Left forelimb (tissue), 1 donor: Measurements from ENCODE around the gene FPGS.

Source experiments
- DNase-seq: peaks from one replicate; pipeline ENCODE4 v3.0.0-alpha.2; 2018; ENCODE audit warnings: low spot score

Gene FPGS

DNA sequence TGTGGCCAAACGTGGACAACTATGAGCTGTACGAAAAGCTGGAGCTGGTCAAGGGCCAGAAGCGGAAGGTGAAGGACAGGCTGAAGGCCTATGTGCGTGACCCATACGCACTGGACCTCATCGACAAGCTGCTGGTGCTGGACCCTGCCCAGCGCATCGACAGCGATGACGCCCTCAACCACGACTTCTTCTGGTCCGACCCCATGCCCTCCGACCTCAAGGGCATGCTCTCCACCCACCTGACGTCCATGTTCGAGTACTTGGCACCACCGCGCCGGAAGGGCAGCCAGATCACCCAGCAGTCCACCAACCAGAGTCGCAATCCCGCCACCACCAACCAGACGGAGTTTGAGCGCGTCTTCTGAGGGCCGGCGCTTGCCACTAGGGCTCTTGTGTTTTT, 13.5 kb upstream of the FPGS start:
- DNase-seq, result no peak

DNA sequence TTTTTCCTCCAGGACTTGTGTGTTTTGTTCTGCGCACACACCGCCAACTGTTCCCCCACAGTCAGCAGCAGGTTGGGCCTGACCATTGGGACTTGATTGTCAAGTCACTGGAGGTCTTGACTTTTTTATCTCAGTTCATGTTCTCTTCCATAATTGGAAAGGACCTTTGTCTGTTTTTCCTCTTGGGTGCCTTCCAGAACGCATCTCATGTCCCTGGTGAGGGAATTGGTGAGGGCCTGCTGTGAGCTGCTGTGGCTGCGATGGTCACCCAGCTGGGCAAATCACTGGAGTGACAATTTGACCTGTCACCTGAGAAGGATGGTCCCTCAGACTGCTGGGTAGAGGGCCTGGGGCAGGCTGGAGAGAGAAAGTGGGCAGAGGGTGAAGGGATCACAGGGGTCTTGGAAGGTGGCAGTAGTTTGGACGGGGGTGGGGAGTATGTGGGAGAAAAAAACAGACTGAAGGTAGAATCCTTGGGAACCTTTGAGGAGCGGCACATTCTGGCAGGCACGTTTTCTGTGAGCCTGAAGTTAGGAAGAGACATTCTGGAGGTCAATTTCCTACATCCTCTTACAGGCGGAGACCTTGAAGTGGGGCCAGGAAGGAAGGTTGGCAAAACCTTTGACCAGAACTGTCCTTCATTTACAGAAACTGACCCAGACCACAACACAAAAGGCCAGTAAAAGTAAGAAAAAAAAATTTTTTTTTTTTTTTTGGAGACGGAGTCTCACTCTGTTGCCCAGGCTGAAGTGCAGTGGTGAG, 12.4 kb upstream of the FPGS start:
- DNase-seq, result no peak

DNA sequence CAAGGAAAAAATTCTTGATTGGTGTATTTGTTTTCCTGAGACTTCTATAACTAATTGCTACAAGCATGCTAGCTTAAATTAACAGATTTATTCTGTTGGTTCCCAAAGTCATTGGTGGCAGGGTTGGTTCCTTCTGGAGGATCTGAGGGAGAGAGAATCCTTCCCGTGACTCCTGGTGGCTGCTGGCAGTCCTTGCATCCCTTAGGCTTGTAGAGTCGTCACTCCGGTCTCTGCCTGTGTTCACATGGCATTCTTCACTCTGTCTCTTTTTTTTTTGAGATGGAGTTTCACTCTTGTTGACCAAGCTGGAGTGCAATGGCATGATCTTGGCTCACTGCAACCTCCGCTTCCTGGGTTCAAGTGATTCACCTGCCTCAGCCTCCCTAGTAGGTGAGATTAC, 11.6 kb upstream of the FPGS start:
- no peak for DNase-seq

DNA sequence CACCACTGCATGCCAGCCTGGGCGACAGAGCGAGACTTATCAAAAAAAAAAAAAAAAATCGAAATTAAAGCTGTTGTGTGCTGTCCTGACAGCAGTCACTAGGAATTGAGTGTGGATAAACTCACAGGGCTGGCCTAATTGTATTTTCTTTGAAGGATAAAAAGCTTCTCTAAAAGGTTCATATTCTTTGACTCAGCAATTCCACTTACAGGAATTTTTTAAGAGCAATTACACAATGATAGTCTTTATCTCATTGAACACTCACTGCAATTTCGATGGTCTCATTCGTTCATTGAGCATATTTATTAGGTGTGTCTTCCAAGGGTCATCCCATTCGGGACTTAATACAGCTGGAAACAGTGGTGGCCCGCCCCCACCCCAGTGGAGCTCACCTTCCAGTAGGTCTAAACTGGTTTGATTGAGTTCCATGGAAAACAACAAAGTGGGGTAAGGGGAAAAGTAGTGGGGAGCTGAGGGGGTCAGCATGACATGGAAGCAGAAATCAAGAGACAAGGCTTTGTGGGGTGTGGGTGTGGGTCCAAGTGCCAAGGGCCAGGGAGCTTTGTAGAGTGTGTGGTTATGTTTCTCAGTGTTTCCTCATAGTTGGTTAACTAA, 10.2 kb upstream of the FPGS start:
- DNase-seq, result no peak

DNA sequence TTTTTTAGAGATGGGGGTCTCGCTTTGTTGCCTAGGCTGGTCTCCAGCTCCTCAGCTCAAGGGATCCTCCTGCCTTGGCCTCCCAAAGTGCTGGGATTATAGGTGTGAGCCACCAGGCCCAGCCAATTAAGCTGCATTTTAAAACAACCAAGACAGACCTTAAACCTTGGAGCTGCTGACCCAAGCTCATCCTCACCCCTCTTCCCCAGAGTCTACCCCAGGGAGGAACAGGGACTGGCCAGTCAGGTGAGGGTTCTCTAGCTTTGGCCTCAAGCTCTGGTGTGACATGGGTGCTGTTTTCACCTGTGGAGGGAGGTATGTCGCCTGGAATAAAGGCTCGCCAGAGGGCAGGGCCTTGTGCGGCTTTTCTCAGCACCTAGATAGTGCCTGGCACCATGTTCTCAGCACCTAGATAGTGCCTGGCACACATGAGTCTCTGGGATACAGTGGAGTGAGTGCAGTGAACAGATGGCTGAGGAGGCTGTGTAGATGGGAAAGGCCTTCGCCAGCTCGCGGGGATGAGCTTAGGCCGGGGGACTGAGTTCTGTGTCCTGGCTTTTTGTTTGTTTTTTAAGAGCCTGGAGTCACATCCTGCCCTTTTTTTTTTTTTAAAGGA, 9.5 kb upstream of the FPGS start:
- DNase-seq, result no peak

DNA sequence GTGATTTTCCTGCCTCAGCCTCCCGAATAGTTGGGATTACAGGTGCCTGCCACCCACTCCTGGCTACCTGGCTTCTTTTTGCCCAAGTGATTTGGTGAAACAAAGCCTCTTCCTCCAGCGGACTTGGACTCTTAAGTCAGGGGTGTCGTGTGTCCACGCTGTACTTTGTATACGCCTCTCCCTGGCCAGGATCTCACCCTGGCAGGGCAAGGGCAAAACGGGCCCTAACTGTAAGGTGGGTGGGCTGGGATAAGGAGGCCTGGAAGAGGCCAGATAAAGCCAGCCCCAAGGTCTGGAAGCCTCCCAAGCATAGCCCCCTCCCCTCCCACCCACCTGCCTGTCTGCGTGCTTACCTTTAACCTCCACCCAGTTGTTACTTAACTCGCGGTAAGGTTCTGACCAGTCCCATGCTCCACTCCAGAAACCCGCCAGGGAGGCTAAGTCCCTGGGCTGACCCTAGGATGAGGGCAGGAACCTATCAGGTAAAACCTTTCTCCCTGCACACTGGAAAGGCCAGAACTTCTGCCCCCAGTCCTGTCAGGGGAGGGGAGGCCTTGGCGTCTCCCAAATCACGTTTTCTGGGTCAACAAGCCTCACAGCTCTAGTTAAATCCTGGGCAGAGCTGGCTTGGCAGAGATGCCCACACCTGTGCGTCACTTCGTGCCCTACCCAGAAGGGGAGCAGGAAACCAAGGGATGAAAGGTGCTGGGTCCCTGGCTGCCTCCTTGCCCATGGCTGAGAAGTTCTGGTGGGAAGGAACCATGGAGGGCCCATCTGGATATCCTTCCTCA, 8.5 kb upstream of the FPGS start:
- DNase-seq, result no peak

DNA sequence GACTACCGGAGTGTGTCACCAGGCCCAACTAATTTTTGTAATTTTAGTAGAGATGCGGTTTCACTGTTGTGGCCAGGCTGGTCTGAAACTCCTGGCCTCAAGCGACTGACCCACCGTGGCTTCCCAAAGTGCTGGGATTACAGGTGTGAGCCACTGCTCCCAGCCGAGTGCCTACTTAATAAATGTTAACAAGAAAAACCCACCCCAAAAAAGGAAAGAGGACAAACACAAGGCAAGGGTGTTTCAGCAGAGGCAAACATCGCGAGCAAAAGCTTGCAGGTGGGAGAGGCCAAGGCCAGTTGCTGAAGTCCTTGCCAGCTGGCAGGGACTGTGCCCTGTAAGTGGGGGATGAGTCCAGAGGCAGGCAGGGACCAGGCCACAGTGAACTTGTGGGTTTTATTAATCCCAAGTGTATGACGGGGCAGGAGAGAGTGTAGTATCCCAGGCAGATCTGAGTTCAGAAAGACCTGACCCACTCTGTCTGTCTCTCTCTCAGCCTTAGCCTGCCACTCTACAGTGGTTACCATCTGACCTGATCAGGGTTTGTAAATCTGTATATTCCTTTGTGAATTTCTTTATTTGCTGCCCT, 6.4 kb upstream of the FPGS start:
- no peak for DNase-seq

DNA sequence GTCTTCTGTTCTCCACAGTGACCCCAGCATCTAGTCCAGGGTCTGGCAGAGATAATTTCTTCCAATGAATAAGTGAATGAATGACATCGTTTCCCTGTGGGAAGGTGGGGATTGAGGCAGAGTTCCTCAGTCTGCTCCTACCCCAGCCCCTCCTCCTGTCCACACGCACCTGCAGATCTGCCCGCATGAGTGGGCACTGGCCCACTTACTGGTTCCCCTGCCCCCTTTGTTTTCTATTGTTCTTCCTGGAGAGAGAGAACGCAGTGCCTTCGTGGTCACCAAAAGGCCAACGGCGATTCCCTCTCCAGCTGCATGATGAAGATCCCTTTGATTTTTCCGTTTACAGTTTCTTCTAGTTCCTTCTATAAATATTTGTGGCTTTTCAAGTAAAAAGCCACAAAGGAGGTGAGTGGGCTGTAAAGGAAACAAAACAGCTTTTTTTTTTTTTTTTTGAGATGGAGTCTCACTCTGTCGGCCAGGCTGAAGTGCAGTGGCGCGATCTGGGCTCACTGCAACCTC, 5.8 kb upstream of the FPGS start:
- DNase-seq, result no peak

DNA sequence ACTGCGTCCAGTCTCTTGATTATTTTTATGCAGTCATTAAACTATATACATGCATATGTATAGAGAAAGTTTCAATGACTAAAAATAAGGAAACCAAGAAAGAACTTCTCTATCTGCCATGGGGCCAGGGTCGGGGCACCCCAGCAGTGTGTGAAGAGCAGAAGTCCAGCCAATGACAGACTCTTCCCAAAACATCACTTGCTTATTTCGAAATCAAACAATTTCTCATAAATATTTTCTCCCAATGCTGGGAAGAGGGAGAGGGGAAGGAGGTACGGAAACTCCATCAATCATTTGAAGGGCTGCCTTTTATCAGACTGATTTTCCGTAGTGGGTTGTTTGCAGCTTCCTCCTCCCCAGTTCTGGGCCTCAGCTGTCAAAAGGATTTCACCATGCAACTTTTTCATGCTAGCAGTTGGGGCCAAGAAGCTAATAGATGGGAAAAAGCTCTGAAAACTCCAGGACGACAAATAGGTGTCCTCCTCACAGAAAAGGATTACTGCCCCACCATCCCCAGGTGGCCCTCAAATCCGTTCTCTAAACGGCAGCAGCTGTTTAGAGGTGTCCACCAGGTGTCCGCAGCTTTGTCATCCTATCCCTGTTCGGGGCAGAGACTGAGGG, 617 bp upstream of the FPGS start:
- no peak for DNase-seq

DNA sequence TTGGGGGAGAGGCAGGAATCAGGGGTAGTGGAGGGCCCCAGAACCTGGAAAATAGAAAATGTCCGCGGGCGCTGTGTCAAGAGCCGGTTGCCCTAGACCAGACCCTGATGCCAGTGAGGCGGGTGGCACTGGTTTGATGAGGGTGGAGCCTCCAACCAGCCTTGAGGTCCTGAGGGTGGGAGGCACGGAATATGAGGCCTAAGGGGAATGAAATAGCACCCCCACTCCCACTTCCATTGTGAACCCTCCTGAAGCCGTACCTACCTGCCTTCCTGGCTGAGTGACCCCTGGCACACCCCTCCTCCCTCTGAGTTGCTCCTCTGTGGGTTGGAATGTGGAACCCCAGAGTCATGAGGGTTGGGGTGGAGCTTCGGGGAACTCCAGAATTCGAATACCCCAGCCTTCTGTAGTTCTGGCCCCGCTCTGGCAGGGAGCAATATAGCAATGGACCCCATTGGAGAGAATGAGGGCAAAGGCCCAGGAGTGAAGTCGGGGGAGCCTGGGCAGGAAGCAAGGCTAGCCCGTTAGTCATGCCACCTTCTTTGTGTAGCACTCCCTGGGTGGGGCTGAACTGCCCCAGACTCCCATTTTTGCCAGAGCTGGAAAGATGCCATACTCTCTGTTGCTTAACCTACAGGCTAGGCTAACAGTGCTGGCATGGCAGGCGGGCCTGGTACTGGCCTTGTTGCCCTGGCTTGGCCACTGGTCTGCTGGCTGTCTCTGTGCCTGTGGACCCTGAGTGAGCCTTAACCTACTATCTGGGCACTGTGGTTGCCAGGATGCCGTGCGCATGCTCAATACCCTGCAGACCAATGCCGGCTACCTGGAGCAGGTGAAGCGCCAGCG, 1.0 kb downstream of the FPGS start:
- DNase-seq, result no peak

DNA sequence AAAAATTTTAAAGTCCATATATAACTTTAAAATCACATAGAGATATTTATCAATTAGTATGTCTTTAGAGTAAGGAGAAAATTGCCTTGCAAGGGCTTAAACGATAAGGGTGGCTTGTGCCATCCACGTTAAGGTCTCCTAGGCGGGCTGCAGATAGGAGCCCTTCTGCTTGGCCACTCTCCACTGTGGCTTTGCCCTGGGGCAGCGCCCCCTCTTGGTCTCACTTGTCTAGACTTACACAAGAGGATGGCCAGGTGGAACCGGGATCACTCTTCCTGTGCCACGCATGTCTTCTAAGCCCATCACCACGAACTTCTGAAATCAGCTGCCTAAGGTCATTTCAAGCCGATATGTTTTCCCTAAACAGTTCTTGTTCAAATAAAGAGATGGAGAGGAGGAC, 2.9 kb downstream of the FPGS start:
- no peak for DNase-seq

DNA sequence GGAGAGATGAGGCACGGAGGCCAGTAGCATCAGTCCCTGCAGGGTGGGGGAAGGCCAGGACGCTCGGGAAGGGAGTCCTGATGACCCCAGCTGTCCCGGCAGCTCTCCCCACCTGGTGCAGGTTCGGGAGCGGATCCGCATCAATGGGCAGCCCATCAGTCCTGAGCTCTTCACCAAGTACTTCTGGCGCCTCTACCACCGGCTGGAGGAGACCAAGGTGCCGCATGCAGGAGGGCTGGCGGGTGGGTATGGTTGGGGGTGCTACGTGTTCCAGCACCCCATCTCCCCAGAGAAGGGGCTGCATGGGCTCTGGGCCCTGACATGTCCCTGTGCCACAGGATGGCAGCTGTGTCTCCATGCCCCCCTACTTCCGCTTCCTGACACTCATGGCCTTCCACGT, 4.2 kb downstream of the FPGS start:
- DNase-seq, result no peak

DNA sequence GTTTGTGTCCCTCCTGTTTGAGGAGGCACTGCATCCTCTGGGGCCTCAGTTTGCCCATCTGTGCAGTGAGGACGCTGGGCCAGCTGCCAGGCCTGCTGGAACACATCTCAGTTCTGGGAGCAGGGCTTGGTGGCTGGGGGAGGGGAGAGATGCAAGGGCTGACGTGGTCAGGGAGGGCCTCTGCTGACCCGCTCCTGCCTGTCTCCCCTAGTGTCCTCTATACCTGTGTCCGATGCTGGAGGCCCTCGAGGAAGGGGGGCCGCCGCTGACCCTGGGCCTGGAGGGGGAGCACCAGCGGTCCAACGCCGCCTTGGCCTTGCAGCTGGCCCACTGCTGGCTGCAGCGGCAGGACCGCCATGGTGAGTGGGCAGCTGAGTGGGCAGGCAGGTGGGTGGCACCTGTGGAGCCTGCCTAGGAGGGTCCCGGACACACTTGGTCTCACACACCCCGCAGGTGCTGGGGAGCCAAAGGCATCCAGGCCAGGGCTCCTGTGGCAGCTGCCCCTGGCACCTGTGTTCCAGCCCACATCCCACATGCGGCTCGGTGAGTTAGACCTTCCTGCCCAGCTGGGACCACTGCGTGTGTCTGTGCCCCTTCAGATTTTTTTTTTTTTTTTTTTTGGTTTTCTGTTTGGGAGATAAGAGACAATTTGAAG, 5.8 kb downstream of the FPGS start:
- no peak for DNase-seq

DNA sequence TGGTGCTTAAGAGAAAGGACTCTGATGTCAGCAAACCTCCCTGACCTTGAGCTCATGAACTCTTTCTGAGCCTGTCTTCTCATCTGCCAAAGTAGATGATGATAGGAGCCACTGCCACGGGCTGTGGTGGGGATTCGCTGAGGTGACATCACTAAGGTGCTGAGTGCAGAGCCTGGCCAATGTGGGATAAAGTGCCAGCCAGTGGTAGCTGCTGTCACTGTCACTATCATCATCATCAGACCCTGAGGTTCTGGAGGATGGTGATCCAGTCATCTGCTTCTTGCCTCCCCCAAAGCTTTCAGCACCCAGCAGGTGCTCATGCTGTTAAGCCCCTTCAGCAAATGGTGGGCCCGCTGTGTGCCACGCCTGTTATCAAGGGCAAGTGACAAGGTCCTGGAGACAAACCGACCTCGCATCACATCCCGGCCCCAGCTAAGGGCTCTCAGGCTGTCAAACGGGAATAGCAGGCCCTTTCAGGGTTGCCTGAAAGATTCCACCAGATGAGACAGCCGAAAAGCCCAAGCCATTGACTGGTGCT, 6.4 kb downstream of the FPGS start:
- DNase-seq, result no peak

DNA sequence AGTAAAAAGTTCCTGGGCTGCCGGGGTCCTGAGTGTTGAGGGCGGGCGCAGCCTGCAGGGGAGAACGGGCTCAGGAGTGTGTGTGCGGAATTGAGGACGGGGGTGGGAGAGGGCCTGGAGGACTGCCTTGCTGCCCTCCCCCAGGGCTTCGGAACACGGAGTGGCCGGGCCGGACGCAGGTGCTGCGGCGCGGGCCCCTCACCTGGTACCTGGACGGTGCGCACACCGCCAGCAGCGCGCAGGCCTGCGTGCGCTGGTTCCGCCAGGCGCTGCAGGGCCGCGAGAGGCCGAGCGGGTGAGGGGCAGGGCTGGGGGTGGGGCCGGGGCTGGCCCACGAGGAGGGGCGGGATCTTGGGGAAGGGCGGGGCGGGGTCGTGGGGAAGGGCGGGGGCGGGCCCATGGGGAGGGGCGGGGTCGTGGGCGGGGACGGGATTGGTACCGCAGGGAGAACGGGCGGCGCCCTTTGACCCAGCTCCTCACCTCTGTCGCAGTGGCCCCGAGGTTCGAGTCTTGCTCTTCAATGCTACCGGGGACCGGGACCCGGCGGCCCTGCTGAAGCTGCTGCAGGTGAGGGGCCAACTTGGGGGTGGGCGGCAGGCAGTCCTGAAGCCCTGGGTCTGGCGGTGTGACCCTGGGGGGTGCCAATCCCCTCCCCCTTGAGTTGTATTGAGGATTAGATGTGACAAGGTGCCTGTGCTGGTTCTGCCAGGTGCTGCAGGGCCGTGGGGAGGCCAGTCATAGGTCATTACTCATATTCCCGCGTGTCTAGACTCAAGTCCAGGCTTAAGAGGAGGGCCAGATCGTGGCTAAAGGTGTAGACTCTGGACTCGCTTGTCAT, 7.1 kb downstream of the FPGS start:
- no peak for DNase-seq

DNA sequence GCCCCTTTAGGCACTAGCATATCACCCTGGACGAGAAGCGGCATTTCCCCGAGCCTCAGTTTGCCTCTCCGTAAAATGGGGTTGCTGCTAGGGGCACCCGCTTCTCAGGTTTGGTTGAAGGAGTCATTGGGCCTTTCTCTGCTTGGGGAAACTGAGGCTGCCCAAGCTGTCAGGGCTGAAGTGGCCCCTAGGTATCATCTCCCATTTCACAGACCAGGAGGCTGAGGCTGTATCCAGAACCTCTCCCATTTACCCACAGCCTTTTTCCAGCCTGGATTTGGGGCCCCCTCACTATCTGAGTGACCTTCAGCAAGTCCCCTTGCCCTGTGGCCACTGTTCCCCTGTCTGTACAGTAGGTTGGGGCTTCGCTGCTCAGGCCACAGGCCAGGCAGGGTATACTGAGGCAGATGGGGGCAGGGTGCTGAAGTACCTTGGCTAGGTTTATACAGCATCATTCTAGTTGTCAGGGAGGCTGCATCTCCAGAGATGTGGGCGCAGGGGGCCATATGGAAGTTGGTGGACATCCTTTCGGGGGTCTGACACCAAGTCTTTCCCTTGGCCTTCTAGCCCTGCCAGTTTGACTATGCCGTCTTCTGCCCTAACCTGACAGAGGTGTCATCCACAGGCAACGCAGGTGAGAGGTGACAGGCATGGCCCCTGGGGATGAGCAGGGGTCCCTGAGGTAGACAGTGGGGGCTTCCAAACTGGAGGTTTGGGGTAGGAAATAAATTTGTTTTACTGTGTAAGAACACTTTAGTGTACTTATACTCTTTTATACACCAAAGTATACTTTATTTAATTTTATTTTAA, 7.9 kb downstream of the FPGS start:
- no peak for DNase-seq

DNA sequence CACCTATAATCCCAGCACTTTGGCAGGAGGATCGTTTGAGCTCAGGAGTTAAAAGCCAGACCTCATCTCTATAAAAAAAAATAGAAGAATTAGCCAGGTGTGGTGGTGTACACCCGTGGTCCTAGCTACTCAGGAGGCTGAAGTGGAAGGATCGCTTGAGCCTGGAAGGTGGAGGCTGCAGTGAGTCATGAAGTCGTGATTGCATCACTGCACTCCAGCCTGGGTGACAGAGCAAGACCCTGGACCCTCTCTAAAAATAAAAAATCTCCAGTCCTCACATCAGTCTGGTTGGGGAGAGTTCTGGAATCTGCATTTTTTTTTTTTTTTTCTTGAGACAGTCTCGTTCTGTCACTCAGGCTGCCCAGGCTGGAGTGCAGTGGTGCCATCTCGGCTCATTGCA, 9.3 kb downstream of the FPGS start:
- no peak for DNase-seq
